Measurements from ENCODE around the gene EIF5. TPM values are rescaled to one million over a fixed set of nuclear protein-coding genes. Genes with fewer than 3 reads are reported as not detected.
A peak's percentile ranks its signal among the peaks of the same experiment; 100 is the strongest.
"Not testable (repeated sequence)": the region's sequence is repeated elsewhere in the genome, so short reads cannot be mapped to it uniquely, and the experiment has no call there.

Gene EIF5
- total RNA-seq, 2 experiments from 2014 or later = 237 to 292 TPM

DNA sequence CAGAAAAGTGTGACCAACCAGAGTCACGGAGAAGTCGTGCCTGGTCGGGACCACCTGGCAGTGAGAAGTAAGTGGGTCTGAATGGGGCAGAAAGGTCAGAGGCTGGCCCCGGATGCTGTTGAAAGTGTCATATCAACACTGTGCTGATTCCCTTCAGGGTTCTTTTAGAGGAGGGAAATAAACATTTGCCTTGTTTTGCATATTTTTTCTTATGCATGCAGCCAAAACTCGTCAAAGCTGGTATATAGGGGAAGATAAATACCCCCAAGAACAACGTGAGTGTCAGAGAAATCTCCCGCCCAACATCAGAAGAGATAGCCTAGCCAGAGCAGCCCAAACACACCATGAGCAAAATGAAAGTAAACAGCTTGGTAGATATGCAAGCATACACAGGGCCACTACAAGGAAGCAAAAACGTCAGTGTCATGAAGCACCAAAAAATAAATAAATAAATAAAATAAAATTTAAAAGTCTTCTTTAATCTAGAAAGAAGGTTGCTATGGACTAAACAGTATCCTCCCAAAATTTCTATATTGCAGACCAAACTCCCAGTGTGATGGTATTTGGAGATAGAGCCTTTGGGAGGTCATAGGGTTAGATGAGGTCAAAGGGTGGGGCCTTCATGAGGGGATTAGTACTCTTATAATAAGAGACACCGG is 22.1 kb downstream of the EIF5 start:
- no TSS peak for BruUV-seq (replicated peaks)
- CTCF ChIA-PET (ENCODE audit: unreplicated experiment) = no interaction called here
- no peaks in the 10 kb centered on the region for H4K20me1 ChIP-seq (ENCODE audit: insufficient read depth, low read length)
- intact Hi-C loops (cut with micrococcal nuclease; ENCODE audit: unreplicated experiment) = no loop called here
- H3K4me2 ChIP-seq (ENCODE audit: low read length) = peak overlapping the region; percentile 40; the same call in 1 of the 2 replicates
- no peaks in the 10 kb centered on the region for H3K36me3 ChIP-seq (ENCODE audit: insufficient read depth, low read length)
- H3K4me3 ChIP-seq (ENCODE audit: low read depth, low read length, poor library complexity, severe bottlenecking) = no peak overlapping the region
- TF ChIP-seq EZH2phosphoT487 (IDR thresholded peaks at IDR 0.05; ENCODE audit: borderline replicate concordance, low read depth, low read length) = no peak
- TF ChIP-seq, protein P1, sequence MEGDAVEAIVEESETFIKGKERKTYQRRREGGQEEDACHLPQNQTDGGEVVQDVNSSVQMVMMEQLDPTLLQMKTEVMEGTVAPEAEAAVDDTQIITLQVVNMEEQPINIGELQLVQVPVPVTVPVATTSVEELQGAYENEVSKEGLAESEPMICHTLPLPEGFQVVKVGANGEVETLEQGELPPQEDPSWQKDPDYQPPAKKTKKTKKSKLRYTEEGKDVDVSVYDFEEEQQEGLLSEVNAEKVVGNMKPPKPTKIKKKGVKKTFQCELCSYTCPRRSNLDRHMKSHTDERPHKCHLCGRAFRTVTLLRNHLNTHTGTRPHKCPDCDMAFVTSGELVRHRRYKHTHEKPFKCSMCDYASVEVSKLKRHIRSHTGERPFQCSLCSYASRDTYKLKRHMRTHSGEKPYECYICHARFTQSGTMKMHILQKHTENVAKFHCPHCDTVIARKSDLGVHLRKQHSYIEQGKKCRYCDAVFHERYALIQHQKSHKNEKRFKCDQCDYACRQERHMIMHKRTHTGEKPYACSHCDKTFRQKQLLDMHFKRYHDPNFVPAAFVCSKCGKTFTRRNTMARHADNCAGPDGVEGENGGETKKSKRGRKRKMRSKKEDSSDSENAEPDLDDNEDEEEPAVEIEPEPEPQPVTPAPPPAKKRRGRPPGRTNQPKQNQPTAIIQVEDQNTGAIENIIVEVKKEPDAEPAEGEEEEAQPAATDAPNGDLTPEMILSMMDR (conservative IDR thresholded peaks at IDR 0.05; ENCODE audit: low read length) = no peak
- H3K9me3 ChIP-seq (ENCODE audit: low read length) = peaks cover 1% of the 10 kb centered on the region; the same call in 1 of the 2 replicates
- peak overlapping the region; percentile 67; the same call in 1 of the 2 replicates for H2AFZ ChIP-seq (ENCODE audit: low read length)
- no peaks in the 10 kb centered on the region for H3K9me2 ChIP-seq (ENCODE audit: insufficient read depth, low read length)
- no peak overlapping the region for H3K27ac ChIP-seq (ENCODE audit: low read depth, low read length, poor library complexity, severe bottlenecking)
- H3K4me1 ChIP-seq (ENCODE audit: insufficient read depth, low read length, poor library complexity, severe bottlenecking) = peaks cover 31% of the 10 kb centered on the region
- DNase-seq (ENCODE audit: low spot score) = no peak
- H3K79me2 ChIP-seq (ENCODE audit: insufficient read depth, low read depth, low read length) = no peaks in the 10 kb centered on the region
- POLR2A ChIA-PET = no interaction called here

DNA sequence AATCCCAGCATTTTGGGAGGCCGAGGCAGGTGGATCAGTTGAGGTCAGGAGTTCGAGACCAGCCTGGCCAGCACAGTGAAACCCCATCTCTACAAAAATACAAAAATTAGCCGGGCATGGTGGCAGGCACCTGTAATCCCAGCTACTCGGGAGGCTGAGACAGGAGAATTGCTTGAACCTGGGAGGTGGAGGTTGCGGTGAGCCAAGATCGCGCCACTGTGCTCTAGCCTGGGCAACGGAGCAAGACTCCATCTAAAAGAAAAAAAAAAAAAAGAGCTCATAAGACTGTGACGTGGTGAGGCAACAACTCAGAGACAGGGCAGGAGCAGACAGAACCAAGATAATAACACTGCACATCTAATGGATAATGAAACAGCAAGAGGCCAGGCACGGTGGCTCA is 23.5 kb downstream of the EIF5 start:
- CTCF ChIA-PET (ENCODE audit: unreplicated experiment); H3K36me3 ChIP-seq (ENCODE audit: insufficient read depth, low read length); H4K20me1 ChIP-seq (ENCODE audit: insufficient read depth, low read length); H3K79me2 ChIP-seq (ENCODE audit: insufficient read depth, low read depth, low read length); intact Hi-C loops (cut with micrococcal nuclease; ENCODE audit: unreplicated experiment); BruUV-seq (replicated peaks); H3K4me3 ChIP-seq (ENCODE audit: low read depth, low read length, poor library complexity, severe bottlenecking); DNase-seq (ENCODE audit: low spot score); H3K27ac ChIP-seq (ENCODE audit: low read depth, low read length, poor library complexity, severe bottlenecking); H3K9me2 ChIP-seq (ENCODE audit: insufficient read depth, low read length); H3K4me2 ChIP-seq (ENCODE audit: low read length): not testable (repeated sequence)
- POLR2A ChIA-PET = interaction anchor here (0.7 to 1.1 kb wide), 2 partner anchors 10 to 14 kb away, joined by 3 read pairs; no protein-coding TSS in a partner anchor
- Histone ChIP-seq H3K9me3 (ENCODE audit: low read length) (peaks cover 14% of the 10 kb centered on the region), H3K4me1 (ENCODE audit: insufficient read depth, low read length, poor library complexity, severe bottlenecking) (peaks cover 31% of the 10 kb centered on the region), H2AFZ (ENCODE audit: low read length) (peak overlapping the region; percentile 67; the same call in 1 of the 2 replicates)

DNA sequence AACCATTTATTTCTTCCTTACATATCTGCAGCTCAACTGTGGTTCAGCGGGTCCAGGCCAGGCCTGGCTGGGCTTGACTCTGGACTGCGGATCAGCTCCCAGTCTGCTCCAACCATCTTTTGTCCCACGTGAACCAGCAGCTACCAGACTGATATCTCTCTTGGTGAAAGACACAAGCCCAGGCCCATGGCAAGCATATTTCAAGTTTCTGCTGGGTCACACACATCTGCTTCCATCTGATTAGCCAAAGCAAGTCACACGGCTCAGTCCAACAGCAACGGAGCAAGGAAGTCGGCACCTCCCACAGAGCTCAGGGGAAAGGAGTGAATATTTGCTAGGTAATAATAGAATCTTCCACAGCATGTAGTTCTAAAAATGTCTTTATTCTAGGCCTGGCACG is 26.5 kb downstream of the EIF5 start:
- CTCF ChIA-PET (ENCODE audit: unreplicated experiment) = no interaction called here

More for the DNA sequence above, 26.5 kb downstream of the EIF5 start:
- POLR2A ChIA-PET = no interaction called here
- Histone ChIP-seq H2AFZ (ENCODE audit: low read length) (no peak overlapping the region), H4K20me1 (ENCODE audit: insufficient read depth, low read length) (no peaks in the 10 kb centered on the region), H3K36me3 (ENCODE audit: insufficient read depth, low read length) (no peaks in the 10 kb centered on the region), H3K9me2 (ENCODE audit: insufficient read depth, low read length) (no peaks in the 10 kb centered on the region), H3K9me3 (ENCODE audit: low read length) (peaks cover 19% of the 10 kb centered on the region), H3K79me2 (ENCODE audit: insufficient read depth, low read depth, low read length) (no peaks in the 10 kb centered on the region), H3K27ac (ENCODE audit: low read depth, low read length, poor library complexity, severe bottlenecking) (no peak overlapping the region), H3K4me1 (ENCODE audit: insufficient read depth, low read length, poor library complexity, severe bottlenecking) (peaks cover 31% of the 10 kb centered on the region), H3K4me3 (ENCODE audit: low read depth, low read length, poor library complexity, severe bottlenecking) (no peak overlapping the region), H3K4me2 (ENCODE audit: low read length) (no peak overlapping the region)
- intact Hi-C loops (cut with micrococcal nuclease; ENCODE audit: unreplicated experiment) = no loop called here
- no peak for DNase-seq (ENCODE audit: low spot score)
- BruUV-seq (replicated peaks) = no TSS peak
- TF ChIP-seq, protein P1 (conservative IDR thresholded peaks at IDR 0.05; ENCODE audit: low read length) = no peak
- no peak for TF ChIP-seq EZH2phosphoT487 (IDR thresholded peaks at IDR 0.05; ENCODE audit: borderline replicate concordance, low read depth, low read length)

All from OCI-LY7 (cell line).